Measurements from ENCODE around the gene SYK. TPM values are rescaled to one million over a fixed set of nuclear protein-coding genes. Genes with fewer than 3 reads are reported as not detected.

The SYK gene
- 1.3 and 3.4 TPM in 2 replicates for total RNA-seq

DNA sequence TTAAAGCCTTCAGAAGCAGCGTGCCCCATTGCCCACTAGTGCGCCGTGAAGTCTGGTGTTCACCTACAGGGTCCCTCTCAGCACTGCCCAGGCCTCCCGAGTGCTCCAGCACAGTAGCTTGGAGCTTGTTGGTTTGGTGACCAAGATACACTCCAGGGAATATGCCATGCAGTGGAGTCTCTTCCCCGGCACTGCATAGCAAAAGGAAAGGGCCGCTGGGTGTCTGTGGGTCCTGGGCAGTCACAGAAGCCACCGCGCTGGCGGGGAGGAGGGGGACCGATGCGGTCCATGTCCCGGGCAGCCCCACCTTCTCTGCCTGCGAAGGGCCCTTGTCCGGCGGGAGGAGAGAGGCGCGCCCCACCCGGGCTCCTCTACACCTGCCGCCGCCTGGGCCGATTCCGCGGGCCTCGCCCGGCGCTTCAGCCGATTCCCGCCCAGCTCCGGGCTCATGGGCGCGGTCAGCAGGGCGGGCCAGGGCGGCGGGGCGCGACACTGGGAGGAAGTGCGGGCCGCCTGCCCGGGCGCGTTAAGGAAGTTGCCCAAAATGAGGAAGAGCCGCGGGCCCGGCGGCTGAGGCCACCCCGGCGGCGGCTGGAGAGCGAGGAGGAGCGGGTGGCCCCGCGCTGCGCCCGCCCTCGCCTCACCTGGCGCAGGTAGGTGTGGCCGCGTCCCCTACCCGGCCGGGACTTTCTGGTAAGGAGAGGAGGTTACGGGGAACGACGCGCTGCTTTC, at the start of gene SYK:
TSS of gene SYK (plus strand) at position 579 of the 732 bp plus-strand sequence. CDS start 42,080 bp downstream, outside the sequence.

Other genes starting within 250 kb of the SYK start
- not detected in 2 replicates for gene DIRAS2, start 159.0 kb upstream of the SYK start, total RNA-seq

All from hair follicular keratinocyte (primary cell).